K562 (cell line): ENCODE results near the gene RIT1. TPM values are rescaled to one million over a fixed set of nuclear protein-coding genes. Genes with fewer than 3 reads are reported as not detected.

Experiments
- FOXM1 ChIP-seq, 2 experiments: fragments of 450-650 bp in 1 of 2; sonication (generic) in 1 of 2; formaldehyde crosslinking in 1 of 2; IDR thresholded peaks; 2 replicates each; pipeline versions ENCODE4 v1.6.1 to v1.9.0; 2017 to 2022; ENCODE audit warnings: low read depth in 2 of 2, mild to moderate bottlenecking in 2 of 2, missing genetic modification reagents in 1 of 2, moderate library complexity in 1 of 2
- GTF3C2 ChIP-seq: IDR thresholded peaks from 3 replicates; pipeline ENCODE4 v1.6.1; 2011; ENCODE audit warnings: borderline replicate concordance, mild to moderate bottlenecking, moderate library complexity; ENCODE audit not compliant: insufficient read length; ENCODE audit errors: extremely low read depth
- MXI1 ChIP-seq: IDR thresholded peaks from 2 replicates; pipeline ENCODE4 v1.6.1; 2011; ENCODE audit warnings: low read depth, mild to moderate bottlenecking, improper control_type of control experiment, low read length
- POLR3A ChIP-seq: IDR thresholded peaks from 2 replicates; pipeline ENCODE4 v1.6.1; 2011; ENCODE audit warnings: borderline replicate concordance, mild to moderate bottlenecking, moderate library complexity; ENCODE audit not compliant: insufficient read length, insufficient read depth; ENCODE audit errors: extremely low read depth
- TAF9B ChIP-seq: fragments of 450-650 bp; IDR thresholded peaks from 2 replicates; pipeline ENCODE4 v1.6.1; 2018; ENCODE audit warnings: mild to moderate bottlenecking; ENCODE audit not compliant: partially characterized antibody
- ZNF184 ChIP-seq: sonication (generic); formaldehyde crosslinking; IDR thresholded peaks from 2 replicates; pipeline ENCODE4 v1.5.0; 2020; ENCODE audit warnings: missing genetic modification reagents
- ZZZ3 ChIP-seq: fragments of 450-650 bp; IDR thresholded peaks from 2 replicates; pipeline ENCODE4 v1.6.1; 2016; ENCODE audit warnings: antibody characterized with exemption, mild to moderate bottlenecking, moderate library complexity
- polyA plus RNA-seq, 8 experiments: library from polyadenylated mRNA; depleted of rRNA in 4 of 8; stranded (reverse) in 5 of 8; unstranded in 3 of 8; fragments of >200 nt; fragmentation: Nextera tagmentation in 2 of 8; fragmentation: Illumina TruSeq in 1 of 8; extraction: Ambion mirVana in 2 of 8; extraction: Trizol in 1 of 8; gene quantifications; 2 replicates each; pipeline versions ENCODE4 v1.2.1 to v1.2.3, GENCODE V29; 2011 to 2014; ENCODE audit warnings: inconsistent platforms in 1 of 8, missing spikeins in 1 of 8
- total RNA-seq, 7 experiments: library from RNA; depleted of rRNA in 6 of 7; stranded (reverse); fragments of >200 nt in 6 of 7; fragmentation: Illumina TruSeq in 2 of 7; extraction: Trizol in 2 of 7; gene quantifications; 2 replicates each; pipeline versions ENCODE4 v1.2.1 to v1.2.3, GENCODE V29; 2011 to 2021; ENCODE audit warnings: low replicate concordance in 1 of 7
- TF ChIP-seq, protein P1 (sequence below): fragments of 450-650 bp; formaldehyde crosslinking; IDR thresholded peaks from 2 replicates; pipeline ENCODE4 v1.4.0; 2020; ENCODE audit warnings: mild to moderate bottlenecking, moderate library complexity
- TF ChIP-seq, protein P2 (sequence below): fragments of 450-650 bp; formaldehyde crosslinking; IDR thresholded peaks from 2 replicates; pipeline ENCODE4 v1.4.0; 2022; ENCODE audit warnings: mild to moderate bottlenecking, moderate library complexity
- TF ChIP-seq, protein P3 (sequence below): sonication (generic); formaldehyde crosslinking; IDR thresholded peaks from 2 replicates; pipeline ENCODE4 v1.8.0; 2023; ENCODE audit warnings: mild to moderate bottlenecking, missing genetic modification reagents
- TF ChIP-seq, protein P4 (sequence below): fragments of 250-450 bp; sonication (Bioruptor Pico); IDR thresholded peaks from 2 replicates; pipeline ENCODE4 v1.4.0; 2020; ENCODE audit warnings: mild to moderate bottlenecking
- TF ChIP-seq, protein P5 (sequence below): fragments of 450-650 bp; formaldehyde crosslinking; IDR thresholded peaks from 2 replicates; pipeline ENCODE4 v1.4.0; 2020; ENCODE audit warnings: mild to moderate bottlenecking, mixed read lengths

Gene RIT1
- total and polyA plus RNA-seq, 9 of the 15 experiments (the other 6 are each of a cell fraction or from before 2014, with no cell fraction given) = 13.5 to 57.6 (median 22.9) TPM

GRCh38 chr1:155856975-155857930 lies 53.9 kb downstream of the RIT1 start, which contains the start of gene GON4L (continued):
- TF ChIP-seq POLR3A (no peak), GTF3C2 (no peak), TAF9B (peak; percentile 86), FOXM1 (IDR thresholded peaks at IDR 0.05; ENCODE audit: low read depth) (peak; percentile 94), FOXM1 (CRISPR knock-in tag; IDR thresholded peaks at IDR 0.05; ENCODE audit: low read depth) (peak; percentile 35; the same call in 1 of the 2 replicates), ZZZ3 (no peak), ZNF184 (CRISPR knock-in tag) (no peak), MXI1 (no peak)
- TF ChIP-seq, protein P1, sequence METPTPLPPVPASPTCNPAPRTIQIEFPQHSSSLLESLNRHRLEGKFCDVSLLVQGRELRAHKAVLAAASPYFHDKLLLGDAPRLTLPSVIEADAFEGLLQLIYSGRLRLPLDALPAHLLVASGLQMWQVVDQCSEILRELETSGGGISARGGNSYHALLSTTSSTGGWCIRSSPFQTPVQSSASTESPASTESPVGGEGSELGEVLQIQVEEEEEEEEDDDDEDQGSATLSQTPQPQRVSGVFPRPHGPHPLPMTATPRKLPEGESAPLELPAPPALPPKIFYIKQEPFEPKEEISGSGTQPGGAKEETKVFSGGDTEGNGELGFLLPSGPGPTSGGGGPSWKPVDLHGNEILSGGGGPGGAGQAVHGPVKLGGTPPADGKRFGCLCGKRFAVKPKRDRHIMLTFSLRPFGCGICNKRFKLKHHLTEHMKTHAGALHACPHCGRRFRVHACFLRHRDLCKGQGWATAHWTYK = no peak
- TF ChIP-seq, protein P2, sequence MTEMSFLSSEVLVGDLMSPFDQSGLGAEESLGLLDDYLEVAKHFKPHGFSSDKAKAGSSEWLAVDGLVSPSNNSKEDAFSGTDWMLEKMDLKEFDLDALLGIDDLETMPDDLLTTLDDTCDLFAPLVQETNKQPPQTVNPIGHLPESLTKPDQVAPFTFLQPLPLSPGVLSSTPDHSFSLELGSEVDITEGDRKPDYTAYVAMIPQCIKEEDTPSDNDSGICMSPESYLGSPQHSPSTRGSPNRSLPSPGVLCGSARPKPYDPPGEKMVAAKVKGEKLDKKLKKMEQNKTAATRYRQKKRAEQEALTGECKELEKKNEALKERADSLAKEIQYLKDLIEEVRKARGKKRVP (CRISPR knock-in tag) = no peak
- TF ChIP-seq, protein P3, sequence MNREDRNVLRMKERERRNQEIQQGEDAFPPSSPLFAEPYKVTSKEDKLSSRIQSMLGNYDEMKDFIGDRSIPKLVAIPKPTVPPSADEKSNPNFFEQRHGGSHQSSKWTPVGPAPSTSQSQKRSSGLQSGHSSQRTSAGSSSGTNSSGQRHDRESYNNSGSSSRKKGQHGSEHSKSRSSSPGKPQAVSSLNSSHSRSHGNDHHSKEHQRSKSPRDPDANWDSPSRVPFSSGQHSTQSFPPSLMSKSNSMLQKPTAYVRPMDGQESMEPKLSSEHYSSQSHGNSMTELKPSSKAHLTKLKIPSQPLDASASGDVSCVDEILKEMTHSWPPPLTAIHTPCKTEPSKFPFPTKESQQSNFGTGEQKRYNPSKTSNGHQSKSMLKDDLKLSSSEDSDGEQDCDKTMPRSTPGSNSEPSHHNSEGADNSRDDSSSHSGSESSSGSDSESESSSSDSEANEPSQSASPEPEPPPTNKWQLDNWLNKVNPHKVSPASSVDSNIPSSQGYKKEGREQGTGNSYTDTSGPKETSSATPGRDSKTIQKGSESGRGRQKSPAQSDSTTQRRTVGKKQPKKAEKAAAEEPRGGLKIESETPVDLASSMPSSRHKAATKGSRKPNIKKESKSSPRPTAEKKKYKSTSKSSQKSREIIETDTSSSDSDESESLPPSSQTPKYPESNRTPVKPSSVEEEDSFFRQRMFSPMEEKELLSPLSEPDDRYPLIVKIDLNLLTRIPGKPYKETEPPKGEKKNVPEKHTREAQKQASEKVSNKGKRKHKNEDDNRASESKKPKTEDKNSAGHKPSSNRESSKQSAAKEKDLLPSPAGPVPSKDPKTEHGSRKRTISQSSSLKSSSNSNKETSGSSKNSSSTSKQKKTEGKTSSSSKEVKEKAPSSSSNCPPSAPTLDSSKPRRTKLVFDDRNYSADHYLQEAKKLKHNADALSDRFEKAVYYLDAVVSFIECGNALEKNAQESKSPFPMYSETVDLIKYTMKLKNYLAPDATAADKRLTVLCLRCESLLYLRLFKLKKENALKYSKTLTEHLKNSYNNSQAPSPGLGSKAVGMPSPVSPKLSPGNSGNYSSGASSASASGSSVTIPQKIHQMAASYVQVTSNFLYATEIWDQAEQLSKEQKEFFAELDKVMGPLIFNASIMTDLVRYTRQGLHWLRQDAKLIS (CRISPR knock-in tag) = no peak
- TF ChIP-seq, protein P4, sequence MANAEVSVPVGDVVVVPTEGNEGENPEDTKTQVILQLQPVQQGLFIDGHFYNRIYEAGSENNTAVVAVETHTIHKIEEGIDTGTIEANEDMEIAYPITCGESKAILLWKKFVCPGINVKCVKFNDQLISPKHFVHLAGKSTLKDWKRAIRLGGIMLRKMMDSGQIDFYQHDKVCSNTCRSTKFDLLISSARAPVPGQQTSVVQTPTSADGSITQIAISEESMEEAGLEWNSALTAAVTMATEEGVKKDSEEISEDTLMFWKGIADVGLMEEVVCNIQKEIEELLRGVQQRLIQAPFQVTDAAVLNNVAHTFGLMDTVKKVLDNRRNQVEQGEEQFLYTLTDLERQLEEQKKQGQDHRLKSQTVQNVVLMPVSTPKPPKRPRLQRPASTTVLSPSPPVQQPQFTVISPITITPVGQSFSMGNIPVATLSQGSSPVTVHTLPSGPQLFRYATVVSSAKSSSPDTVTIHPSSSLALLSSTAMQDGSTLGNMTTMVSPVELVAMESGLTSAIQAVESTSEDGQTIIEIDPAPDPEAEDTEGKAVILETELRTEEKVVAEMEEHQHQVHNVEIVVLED (CRISPR knock-in tag) = peak; percentile 92
- TF ChIP-seq, protein P5, sequence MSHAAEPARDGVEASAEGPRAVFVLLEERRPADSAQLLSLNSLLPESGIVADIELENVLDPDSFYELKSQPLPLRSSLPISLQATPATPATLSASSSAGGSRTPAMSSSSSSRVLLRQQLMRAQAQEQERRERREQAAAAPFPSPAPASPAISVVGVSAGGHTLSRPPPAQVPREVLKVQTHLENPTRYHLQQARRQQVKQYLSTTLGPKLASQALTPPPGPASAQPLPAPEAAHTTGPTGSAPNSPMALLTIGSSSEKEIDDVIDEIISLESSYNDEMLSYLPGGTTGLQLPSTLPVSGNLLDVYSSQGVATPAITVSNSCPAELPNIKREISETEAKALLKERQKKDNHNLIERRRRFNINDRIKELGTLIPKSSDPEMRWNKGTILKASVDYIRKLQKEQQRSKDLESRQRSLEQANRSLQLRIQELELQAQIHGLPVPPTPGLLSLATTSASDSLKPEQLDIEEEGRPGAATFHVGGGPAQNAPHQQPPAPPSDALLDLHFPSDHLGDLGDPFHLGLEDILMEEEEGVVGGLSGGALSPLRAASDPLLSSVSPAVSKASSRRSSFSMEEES (CRISPR knock-in tag) = no peak
